GM12873 (cell line): ENCODE measurements around the gene MEIS2.

Experiments used
- TF ChIP-seq, protein P1 (sequence below): IDR thresholded peaks from 2 replicates; pipeline ENCODE4 v1.5.1; 2012; ENCODE audit warnings: low read depth, mild to moderate bottlenecking, moderate library complexity, low read length, control low read depth; ENCODE audit not compliant: insufficient read depth; ENCODE audit errors: missing control alignments

MEIS2 gene

DNA sequence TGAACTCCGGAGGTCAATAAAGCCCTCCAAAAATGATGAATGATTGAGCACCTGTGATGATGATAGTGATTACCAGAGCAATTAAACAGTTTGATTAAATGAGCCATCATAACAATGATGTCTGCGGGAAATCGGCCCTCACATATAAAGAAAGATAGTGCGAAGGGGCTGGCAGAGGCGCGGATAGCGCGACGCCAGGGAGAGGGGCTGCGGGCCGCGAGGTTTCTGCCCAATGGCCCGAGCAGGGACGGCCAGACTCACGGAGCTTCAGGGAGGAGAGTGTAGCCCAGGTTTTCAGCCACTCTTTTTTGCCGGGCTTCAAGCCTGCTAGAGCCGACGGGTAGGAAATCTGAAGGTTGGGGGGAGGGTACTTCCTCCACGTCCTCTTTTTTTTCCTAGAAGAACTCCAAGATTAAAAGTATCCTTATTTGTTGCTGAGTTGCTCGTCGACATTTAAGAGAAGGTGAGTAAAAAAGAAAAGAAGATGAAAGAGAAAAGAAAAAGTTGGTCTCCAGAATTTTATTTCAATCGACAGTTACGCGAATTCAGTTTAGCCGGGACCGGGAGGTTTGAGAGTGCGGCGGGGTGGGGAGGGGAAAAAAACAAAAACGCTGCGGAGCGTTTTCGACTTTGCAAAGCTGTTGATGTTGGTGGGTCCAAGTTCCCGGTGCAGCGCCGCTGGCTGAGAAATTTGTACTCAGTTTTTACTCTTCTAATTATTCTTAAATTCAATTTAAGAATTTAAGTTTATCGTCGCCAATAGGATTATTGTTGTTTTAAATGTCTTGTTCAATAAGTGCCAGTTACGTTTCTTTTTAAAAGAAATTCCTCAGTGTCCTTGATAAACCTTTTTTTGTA lies 2.2 kb upstream of the MEIS2 start:
- TF ChIP-seq, protein P1, sequence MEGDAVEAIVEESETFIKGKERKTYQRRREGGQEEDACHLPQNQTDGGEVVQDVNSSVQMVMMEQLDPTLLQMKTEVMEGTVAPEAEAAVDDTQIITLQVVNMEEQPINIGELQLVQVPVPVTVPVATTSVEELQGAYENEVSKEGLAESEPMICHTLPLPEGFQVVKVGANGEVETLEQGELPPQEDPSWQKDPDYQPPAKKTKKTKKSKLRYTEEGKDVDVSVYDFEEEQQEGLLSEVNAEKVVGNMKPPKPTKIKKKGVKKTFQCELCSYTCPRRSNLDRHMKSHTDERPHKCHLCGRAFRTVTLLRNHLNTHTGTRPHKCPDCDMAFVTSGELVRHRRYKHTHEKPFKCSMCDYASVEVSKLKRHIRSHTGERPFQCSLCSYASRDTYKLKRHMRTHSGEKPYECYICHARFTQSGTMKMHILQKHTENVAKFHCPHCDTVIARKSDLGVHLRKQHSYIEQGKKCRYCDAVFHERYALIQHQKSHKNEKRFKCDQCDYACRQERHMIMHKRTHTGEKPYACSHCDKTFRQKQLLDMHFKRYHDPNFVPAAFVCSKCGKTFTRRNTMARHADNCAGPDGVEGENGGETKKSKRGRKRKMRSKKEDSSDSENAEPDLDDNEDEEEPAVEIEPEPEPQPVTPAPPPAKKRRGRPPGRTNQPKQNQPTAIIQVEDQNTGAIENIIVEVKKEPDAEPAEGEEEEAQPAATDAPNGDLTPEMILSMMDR = no peak

DNA sequence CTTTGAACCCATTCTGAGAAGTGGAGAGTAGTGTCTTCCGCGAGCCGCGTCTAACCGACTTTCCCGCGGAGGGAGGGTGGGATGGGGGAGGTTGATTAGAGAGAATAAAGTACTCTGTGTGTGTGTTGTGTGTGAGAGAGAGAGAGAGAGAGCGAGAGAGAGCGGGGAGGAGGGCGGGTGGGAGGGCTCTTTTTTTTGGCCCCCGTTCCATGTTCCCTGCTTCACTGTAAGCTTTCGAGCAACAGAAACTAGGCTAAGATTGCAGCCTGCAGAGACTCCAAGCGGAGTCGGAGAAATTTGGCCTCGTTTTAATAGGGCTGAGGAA lies 1.6 kb upstream of the MEIS2 start:
- TF ChIP-seq, protein P1 = no peak

DNA sequence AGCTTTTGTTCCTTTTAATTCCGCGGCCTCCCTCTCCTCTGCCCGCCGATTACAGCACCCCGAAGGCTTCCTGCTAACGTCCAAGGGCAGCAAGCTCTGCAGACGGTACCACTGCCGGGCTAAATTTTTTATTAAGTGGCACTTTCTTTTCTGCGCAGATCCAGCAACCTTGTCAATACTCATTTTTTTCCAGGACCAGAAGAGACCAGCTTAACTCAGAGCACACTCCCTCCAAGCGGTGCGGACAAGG lies 542 bp upstream of the MEIS2 start:
- TF ChIP-seq, protein P1 = no peak

DNA sequence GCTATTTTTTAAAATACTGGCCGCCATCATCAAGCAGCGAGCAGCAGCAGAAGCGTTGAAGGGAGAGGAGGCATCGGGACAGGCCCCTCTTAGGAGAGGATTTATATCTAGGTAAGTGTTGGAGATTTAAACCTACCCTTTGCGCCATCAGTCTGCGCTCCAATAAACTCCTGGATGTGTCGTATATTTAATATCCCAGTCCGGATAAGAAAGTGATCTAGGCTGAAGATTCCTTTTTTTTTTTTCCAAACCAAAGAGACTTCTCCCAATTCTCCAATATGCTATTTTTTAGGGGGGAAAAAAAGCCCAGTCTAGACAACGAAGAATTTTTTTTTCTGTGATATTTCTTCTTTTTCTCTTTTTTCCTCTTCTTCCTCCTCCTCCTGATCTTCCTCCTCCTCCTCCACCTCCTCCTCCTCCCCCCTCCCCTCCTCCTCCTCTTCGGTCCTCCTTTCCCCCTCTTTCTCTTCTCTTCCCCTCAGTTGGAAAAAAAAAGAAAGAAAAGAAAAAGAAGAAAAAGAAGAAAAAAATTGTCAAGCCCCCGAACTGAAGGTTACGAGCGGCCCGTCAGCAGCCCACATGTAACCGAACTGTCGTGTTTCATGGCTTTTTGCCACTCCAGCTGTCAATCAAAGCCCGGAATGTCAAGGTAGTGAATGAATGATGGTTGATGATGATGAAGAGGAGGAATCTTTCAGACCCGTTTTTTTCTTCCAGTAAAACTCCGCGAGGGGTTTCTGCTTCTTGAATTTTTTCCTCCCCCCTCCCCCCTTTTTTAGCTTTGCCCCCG lies 835 bp downstream of the MEIS2 start:
- TF ChIP-seq, protein P1 = no peak

DNA sequence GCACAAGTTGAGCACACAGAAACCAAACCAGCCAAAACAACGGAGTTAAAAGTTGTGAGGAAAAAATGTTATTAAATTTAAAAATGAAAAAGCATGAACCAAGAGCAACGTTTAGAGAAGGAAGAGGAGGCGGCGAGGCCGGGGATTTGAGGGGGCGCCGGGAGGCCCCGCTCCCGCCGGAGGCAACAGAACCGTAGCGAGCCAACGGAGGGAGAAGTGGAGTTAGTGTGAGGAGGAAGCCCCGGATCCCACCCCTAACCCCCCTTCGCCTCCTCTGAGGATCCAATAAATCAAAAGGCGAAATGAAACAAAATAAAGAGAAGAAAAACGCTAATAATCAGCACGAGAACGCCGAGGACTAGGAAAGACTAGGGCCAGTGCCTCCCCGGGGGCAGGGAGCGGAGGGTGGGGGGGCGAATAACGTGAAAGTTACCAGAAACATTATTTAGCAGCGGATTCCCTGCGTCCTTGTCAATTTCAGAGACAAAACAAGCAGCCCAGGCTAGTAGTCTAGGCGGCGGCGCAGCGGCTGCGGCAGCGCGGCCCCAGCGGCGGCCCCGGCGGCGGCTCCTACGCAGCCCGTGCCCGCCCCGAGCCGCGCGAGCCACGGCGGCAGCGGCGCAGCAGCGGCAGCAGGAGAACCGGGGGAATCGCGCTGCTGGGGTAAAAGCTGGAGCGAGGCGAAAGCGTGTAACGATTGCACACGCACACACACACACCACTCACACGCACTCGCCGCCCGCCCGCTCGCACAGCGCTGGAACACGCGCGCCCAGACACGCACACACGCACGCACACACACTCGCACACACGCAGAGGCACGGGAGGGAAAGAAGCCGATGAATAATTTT lies 1.7 kb downstream of the MEIS2 start:
- TF ChIP-seq, protein P1 = no peak

DNA sequence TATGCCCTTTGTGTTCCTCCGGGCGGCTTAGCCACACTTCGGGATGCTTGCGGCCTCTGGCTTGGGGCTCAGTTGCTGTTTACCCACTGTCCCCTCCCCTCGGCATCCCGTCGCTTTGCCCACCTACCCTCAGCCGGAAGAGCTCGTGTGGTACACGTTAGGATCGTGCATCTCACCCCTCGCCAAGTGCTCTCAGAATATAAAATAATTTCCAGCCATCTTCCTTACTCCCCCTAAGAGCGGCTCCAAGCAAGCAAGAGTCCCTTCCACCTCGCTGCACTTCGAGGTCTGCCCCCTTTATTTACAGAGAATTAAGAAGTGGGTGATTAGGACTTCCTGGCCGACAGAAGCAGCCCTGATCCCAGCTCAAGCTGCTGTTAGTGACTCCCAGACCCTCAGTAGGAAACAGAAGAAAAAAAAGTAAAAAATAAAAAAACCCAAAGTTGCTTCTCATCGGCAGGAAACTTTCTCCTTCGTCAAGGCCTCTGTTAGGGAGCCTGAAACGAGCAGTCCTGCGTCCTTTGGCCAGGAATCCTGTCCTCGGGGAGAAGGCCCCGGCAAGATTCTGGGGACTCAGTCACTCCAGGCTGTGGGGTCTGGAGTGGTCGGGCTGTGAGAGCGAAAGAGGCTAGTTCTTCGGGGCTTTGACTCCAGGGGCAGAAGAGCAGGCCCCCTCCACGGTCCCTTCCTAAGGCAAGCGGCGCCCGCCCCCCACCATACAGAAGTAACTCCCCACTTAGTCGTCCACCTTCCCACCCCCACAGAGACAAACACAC lies 3.0 kb downstream of the MEIS2 start:
- TF ChIP-seq, protein P1 = no peak

DNA sequence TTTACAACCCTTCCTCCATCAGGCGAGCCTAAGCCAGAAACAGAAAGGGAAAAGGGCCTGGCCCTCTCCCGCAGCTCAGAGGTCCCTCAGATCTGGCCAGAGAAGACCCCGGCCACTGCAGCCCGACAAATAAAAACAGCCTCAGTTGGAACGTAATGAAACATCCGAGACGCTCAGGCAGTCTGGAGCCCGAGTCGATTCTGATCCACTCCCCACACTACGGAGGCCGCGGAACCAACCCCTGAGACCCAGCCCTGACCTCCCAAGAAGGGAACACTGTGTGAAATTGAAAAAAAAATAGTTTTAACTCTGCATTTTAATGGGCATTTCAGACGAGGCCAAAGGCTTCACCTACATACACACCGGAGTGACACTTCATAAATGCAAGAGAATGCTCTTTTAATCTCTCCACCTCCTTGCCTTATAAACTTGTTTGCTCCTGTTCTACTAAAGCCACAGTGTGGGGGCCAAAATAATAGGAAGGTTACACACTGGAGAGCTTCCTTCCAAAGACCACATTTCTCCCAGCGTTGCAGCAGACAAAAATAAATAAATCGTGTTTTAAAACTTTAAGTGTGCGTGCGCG lies 3.7 kb downstream of the MEIS2 start:
- TF ChIP-seq, protein P1 = no peak
